ENCODE measurements around the gene HLF.

The HLF gene

DNA sequence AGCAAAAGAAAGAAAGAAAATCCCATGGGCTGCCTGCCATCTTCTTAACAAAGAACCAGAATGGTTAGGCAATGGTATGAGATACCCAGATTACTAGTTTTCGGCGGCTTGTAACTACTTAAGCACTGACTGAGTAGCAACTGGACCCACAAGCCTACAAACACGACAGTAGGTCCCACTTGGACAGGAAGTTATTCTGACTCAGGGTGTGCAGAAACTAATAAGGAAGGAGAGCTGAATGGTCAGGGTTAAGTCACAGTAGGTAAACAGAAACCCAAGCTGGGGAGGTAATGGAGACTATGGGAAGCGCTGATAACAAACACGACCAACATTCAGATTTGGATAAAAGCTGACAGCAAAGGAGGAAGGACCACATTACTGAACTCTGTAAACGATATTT, 10.4 kb upstream of the HLF start:
- DNase-seq (ENCODE audit: low read depth, low spot score): no peak

- no peak for DNase-seq (ENCODE audit: low read depth, low spot score)
Observed at GRCh38 chr17:55258578-55259135, 6.1 kb upstream of the HLF start.

DNA sequence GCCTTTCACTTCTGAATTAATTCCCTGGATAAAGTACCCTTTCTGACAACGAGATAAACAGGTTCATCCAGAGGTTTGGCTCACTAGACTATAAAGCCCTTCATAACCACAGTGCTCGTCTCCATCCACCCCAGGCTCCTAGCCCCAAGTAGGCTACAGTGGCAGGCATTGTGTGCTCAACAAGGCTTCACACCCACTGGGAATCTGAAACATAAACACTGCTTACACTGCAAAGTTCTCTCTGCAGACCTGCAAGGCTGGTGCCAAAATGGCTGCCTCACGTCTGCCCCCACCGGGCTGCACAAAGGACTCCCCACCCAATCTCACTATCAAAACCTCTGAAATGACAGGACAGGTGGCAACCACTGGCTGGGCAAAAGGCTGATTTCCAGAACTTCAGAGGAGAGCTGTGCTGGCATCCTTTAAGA, 5.1 kb upstream of the HLF start:
- no peak for DNase-seq (ENCODE audit: low read depth, low spot score)

DNA sequence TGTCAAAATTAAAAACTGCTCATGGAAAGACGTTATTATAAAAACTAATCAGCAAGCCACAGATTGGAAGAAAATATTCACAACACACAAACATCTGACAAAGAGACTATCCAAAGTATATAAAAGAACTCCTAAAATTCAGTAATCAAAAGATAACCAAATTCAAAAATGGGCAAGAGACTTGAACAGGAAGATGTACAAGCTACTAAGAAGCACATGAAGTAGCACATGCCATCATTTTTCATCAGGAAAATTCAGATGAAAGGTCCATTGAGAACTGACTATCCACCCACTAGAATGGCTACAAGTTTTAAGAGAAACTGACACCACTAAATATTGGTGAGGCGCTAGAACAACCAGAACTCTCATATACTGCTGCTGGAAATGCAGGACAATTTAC, 3.4 kb upstream of the HLF start:
- no peak for DNase-seq (ENCODE audit: low read depth, low spot score)

GRCh38 chr17:55263569-55264277, 1.0 kb upstream of the HLF start:
- DNase-seq (ENCODE audit: low read depth, low spot score): no peak

GRCh38 chr17:55264278-55264644, 499 bp upstream of the HLF start:
- DNase-seq (ENCODE audit: low read depth, low spot score): no peak

- DNase-seq (ENCODE audit: low read depth, low spot score): no peak
Observed at GRCh38 chr17:55265311-55266021, 706 bp downstream of the HLF start.

DNA sequence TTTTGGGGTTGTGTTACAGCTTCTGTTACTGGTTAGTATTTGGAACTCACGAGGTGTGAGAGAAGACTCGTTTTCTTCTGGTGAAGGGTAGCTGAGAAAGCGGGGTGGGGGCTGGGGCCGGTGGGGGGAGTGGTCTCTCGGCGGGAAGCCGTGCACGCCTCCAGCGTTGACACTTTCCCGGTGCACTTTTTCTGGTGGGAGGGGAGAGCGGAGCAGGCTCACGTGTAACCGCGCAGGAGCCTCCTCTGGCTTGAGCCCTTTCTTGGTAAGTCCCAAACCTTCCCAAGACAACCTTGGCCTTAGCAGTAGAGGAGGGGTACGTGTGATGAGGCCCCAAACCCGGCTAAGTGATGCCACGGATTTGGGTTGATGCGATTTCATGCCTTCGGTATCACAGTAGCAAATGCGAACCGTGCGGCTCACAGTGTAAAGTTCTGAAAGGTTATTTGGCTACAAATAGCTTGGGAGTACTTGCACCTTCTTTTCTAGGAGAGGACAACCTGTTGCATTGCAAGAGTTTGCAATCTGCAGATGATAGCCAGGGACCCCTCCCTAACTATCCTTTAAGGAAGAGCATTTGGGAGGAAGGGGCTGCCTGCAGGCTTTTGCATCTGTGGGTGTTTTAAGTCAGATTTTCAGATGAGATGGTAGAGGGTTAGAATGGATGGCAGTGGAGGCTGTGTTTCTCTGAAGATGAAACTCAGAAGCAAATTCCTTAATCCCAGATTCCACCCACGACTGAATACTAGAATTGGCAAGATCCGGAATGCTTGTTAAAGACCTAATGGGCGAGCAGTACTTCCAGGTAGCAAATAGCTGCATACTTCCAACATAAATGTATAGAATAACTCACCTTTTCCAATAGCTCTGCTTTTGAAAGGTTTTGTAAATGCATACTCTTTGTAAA, 1.5 kb downstream of the HLF start:
- DNase-seq (ENCODE audit: low read depth, low spot score): no peak

DNA sequence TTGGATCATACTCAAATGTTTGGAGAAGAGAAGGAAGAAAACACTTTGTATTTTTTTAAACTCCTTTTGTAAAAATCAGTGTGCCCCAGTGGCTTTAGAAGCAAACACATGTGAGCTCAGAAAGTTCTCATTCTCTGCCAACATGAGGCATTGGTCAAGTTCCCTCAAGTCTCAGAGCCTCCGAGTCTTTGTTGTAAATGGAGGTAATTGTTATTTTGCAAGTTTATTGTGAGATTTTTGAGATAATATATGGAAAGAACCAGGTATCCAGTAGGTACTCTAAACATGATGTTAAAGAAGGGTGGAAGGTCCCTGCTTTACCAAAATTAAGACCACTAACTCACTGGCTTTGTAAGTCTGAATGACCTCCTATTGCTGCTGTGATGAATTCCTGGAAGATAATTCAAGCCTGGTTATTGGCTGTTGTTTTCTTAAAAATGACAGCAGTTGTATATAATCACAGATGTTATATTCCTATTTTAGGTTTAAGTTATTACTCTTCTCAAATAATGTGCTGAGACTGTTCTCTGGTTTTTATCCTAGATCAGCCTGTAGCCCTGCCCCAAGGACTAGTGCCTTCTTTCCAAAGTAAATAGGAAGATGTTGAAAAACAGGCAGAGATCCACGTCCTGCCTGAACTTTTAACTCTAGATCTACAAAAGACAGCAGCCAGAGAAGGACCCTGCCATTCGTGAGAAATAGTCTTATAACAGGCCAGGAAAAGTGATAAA, 2.4 kb downstream of the HLF start:
- no peak for DNase-seq (ENCODE audit: low read depth, low spot score)

DNA sequence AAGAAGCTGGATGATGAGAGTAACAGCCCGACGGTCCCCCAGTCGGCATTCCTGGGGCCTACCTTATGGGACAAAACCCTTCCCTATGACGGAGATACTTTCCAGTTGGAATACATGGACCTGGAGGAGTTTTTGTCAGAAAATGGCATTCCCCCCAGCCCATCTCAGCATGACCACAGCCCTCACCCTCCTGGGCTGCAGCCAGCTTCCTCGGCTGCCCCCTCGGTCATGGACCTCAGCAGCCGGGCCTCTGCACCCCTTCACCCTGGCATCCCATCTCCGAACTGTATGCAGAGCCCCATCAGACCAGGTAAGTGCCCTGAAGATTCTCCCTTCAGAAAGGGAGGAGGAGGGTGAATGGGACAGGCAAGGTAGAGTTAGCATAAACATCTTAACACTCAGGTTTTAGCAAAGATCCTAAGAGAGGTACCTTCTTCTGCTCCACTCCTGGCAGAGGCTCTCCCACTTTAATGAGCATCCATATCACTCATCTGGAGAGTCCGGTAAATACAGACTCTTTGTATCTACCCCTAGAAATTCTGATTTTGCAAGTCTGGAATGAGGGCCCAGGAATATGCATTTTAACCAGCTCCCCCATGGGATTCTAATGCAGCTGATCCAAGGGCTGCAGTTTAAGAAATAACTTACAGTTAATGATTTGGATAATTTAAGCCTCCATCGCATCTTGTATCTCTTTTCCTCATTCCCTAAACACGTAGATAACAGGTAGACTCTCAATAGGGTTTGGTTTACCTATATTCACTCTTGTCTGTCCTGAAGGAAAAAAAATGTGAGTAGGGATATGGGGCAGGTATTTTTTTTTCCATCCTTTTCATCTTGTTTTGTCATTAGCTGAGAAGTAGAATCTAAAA, 3.3 kb downstream of the HLF start:
- no peak for DNase-seq (ENCODE audit: low read depth, low spot score)

GRCh38 chr17:55268649-55269480, 4.1 kb downstream of the HLF start:
- DNase-seq (ENCODE audit: low read depth, low spot score): no peak

- no peak for DNase-seq (ENCODE audit: low read depth, low spot score)
Observed at GRCh38 chr17:55269894-55270293, 5.1 kb downstream of the HLF start.

- no peak for DNase-seq (ENCODE audit: low read depth, low spot score)
Observed at GRCh38 chr17:55271223-55271571, 6.4 kb downstream of the HLF start.

- DNase-seq (ENCODE audit: low read depth, low spot score): no peak
Observed at GRCh38 chr17:55271958-55272710, 7.4 kb downstream of the HLF start.

DNA sequence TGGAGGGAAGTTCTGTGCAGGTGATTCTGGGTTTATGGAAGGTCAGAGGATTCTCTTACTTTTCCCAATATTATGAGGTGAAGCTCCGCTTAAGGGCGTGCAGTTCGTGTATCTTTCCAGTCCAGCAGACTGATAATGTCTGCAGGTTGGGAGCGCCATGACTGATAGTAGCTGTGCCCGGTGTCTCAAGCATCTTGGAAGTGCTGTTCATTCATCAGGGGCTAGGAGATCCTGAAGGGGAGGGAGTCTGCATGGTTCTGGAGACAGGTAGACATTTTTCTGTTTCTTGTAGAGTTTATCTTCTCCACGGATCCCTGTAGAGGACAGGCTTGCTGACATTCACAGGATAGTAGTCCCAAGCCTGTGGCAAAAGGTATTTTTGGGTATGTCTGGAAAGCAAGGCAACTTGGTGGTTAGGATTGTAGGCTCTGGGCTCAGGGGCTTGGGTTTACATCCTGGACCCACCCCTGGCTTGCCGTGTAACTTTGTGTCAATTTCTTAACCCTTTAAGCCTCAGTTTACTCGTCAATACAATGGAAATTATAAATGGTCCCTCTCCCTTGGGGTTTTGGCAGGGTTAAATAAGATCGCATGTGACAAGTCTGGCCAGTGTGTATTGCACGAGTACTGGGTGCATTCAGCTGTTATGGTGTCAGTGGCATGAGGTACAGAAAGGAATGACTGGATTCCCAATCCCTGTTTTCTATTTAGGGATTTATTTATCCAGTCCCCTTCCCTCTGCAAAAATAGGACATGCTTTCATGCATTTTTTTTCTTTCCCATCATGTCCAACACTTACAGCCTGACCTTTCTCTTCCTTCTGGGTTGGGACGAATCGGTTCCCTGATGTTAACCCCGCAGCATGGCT, 8.2 kb downstream of the HLF start:
- DNase-seq (ENCODE audit: low read depth, low spot score): no peak

- no peak for DNase-seq (ENCODE audit: low read depth, low spot score)
Observed at GRCh38 chr17:55273579-55274354, 9.0 kb downstream of the HLF start.

Measured in activated CD4-positive, CD25-positive, alpha-beta regulatory T cell treated with anti-CD3 and anti-CD28 coated beads, Interleukin-2, amount 50 U/mL, for 16 hours (primary cell).